ENCODE data around the gene CDK5R1.
A peak's percentile ranks its signal among the peaks of the same experiment; 100 is the strongest.
"Not testable (repeated sequence)": the region's sequence is repeated elsewhere in the genome, so short reads cannot be mapped to it uniquely, and the experiment has no call there.

CDK5R1 gene

DNA sequence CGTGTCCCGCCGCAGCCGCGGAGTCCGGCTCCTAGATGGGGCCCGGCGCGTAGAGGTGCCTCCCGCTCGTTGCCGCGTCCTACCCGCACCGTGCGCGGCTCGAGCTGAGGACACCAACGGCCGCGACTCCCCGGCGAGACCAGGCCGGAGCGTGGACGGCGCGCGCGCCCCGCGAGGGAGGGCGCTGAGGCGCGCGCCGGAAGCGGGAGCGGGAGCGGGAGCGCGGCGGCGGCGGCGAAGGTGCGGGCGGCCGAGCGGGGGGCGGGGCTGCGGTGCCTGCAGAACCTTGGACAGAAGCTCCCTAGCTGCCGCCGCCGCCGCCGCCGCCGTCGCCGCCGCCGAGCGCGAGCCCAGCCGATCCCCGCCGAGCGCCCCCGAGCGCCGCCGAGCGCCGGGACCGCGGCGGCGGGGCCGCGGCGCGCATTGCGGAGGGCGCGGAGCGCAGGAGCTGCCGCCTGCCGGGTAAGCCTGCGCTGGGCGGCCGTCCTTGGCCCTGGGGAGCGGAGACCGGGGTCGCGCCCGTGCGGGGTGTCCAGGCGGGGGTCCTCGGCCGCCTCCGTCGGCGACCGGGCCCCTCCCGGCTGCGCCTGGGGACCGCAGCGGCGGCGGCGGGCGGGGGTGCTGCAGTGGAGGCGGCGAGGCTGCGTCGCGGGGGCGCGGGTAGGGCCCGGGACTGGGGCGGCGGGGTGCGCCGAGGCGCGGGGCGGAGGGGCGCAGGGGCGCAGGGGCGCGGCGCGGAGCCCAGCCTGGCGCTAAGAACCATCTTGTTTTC is at the start of gene CDK5R1:
Gene CDK5R1, plus strand, starts transcription at position 293 of the 772 bp plus-strand sequence. CDS start 628 bp downstream, outside the sequence.
- peak; percentile 75 for DNase-seq (ENCODE audit: low spot score)

DNA sequence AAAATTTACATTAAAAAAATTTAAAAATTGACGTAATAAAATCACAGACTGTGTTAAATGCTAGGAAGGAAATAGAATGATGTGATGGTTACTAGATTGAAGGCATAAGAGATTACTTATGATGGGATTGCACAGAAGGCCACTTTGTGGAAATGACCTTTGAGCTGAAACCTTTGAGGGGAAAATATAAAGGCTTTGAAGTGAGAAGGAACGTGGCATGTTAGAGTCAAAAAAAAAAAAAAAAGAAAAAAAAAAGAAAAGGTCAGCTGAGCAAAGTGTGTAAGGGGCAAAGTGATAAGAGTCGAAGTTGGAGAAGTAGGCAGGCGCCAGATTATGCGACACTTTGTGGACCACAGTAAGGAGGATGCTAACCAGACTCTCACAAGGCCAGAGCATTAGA is 46.1 kb upstream of the CDK5R1 start:
- no peak for DNase-seq (ENCODE audit: low spot score)

GRCh38 chr17:32441886-32442285 is 44.9 kb upstream of the CDK5R1 start:
- DNase-seq (ENCODE audit: low spot score), result no peak

GRCh38 chr17:32443827-32444300 is 42.9 kb upstream of the CDK5R1 start:
- no peak for DNase-seq (ENCODE audit: low spot score)

DNA sequence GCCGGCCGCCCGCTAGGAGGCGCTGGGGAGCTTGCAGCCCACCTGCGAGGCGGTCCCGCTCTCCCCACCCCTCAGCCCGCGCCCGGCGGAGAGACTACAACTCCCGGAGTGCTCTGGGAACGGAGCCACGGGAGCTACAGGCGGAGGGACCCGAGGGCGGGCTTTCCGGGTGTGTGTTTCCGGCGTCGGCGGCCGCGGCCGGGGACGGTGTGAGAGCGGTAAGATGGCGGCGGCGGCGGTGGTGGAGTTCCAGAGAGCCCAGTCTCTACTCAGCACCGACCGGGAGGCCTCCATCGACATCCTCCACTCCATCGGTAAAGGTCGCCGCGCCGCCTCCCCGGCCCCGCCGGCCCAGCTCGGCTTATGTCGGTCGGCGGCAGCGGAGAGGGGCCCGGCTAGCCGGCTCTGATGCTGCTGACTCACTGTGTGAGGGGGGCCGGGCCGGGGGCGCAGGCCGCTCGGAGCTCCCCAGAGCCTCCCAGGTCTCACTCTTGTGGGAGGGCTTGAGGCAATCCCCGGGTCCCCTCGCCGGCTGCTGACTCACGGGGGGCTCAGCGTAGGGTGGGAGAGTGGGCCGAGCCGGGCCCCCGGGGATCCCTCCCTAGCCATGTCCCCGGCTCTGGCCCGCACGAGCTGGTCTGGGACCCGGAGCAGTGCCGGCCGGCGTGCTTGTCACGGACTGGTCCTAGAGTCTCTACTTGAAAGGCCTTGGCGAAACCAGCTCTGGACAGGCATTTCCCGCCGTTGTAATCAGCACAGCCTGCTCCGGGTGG is 42.3 kb upstream of the CDK5R1 start, which contains the start of gene PSMD11:
Gene PSMD11, plus strand, starts transcription at position 210 of the 773 bp plus-strand sequence. Its CDS starts 14 bp downstream, at position 224.
- peak; percentile 96 for DNase-seq (ENCODE audit: low spot score)

DNA sequence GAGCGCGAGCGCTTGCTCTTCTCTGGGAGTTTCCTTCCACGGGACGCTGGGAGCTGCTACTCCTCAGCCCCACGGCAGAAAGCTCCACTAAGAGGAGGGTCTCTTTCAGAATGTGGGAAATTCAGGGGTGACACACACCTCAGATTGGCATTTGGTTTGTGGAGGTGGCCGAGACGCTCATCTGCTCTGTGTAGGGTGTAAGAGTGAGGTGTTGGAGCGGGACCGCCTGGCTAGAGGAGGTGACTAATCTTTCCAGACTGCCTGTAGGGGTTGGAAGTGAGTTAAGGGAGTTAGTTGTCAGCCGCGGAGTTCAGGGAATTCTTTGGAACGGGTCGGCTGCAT is 41.7 kb upstream of the CDK5R1 start:
- DNase-seq (ENCODE audit: low spot score), result peak; percentile 40

- DNase-seq (ENCODE audit: low spot score), result no peak
These were observed 41.3 kb upstream of the CDK5R1 start for GRCh38 chr17:32445497-32445896.

GRCh38 chr17:32445971-32446370 is 40.8 kb upstream of the CDK5R1 start:
- no peak for DNase-seq (ENCODE audit: low spot score)

GRCh38 chr17:32446949-32447348 is 39.8 kb upstream of the CDK5R1 start:
- DNase-seq (ENCODE audit: low spot score), result no peak

GRCh38 chr17:32449963-32450362 is 36.8 kb upstream of the CDK5R1 start:
- DNase-seq (ENCODE audit: low spot score), result no peak

- DNase-seq (ENCODE audit: low spot score), result not testable (repeated sequence)
These were observed 36.4 kb upstream of the CDK5R1 start for GRCh38 chr17:32450379-32450778.

- DNase-seq (ENCODE audit: low spot score), result no peak
These were observed 34.9 kb upstream of the CDK5R1 start for GRCh38 chr17:32451879-32452278.

- DNase-seq (ENCODE audit: low spot score), result no peak
These were observed 34.5 kb upstream of the CDK5R1 start for GRCh38 chr17:32452281-32452680.

DNA sequence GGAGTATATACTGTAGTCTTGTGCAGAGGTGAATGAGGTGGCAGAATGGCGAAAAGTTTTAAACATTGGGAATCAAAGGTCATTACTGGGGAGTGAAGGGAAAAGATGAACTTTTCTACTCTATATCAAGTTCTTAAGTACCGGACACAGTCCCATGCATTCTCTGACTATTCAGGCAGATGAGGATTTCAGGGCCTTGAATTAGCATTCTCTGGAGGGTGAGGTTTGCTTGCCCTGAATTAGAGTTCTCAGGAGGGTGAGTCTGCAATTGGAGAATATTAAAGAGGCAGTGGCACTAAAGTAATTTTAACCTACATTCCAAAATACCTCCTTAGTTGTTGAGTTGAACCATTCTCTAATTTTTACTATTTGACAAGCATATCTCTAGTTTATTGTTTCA is 33.4 kb upstream of the CDK5R1 start:
- DNase-seq (ENCODE audit: low spot score), result no peak

- no peak for DNase-seq (ENCODE audit: low spot score)
These were observed 28.4 kb upstream of the CDK5R1 start for GRCh38 chr17:32458371-32458770.

GRCh38 chr17:32460054-32460453 is 26.7 kb upstream of the CDK5R1 start:
- DNase-seq (ENCODE audit: low spot score), result no peak

- no peak for DNase-seq (ENCODE audit: low spot score)
These were observed 25.3 kb upstream of the CDK5R1 start for GRCh38 chr17:32461498-32461852.

DNA sequence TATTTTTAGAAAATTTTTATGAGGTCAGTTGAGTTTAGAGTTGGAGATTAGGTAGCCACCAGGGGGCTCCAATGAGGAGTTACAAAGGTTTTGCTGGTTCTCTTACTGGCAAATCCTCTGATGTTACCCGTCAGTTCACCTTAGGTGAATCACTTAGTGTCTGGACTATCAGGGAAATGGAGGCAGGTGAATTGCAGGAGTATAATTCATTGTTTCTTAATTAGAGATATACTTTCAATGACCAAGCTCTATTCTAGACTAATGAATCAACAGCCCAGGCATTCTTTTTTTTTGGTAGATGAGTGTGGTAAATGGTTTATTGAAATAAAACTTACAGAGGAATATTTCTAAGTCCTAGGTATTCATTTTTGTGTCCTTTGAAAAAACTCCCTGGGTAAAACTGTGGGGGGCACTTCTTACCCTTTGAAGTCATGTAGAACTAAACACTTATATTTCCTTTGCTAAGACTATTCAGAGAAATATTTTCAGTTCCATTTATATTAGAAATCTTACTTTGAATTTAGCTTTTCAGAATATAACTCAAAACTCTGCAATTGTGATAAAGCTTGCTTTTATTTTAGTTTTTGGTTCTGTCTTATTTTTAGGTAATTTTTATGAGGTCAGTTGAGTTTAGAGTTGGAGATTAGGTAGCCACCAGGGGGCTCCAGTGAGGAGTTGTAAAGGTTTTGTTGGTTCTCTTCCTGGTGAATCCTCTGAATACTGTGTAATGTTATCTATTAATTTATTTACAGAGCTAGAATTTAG is 24.8 kb upstream of the CDK5R1 start:
- DNase-seq (ENCODE audit: low spot score), result peak; percentile 49

DNA sequence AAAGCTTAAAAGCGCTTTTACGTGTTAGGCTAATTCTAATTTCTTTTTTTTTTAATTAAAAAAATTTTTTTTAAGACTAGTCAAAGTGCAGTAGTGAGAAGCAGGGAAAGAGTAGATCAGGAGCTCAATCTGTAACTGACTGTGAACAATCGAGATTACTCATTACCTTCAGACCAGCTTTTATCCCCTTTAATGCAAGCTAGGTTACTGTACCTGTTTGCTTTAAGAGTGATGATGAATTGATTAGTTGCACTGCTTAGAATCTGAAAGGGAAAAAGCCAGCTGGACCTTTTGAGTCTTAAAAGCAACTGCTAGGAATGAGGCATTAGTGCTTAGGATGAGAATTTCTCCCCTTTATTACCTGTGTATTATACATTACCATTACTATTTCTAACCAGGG is 23.5 kb upstream of the CDK5R1 start:
- DNase-seq (ENCODE audit: low spot score), result no peak

DNA sequence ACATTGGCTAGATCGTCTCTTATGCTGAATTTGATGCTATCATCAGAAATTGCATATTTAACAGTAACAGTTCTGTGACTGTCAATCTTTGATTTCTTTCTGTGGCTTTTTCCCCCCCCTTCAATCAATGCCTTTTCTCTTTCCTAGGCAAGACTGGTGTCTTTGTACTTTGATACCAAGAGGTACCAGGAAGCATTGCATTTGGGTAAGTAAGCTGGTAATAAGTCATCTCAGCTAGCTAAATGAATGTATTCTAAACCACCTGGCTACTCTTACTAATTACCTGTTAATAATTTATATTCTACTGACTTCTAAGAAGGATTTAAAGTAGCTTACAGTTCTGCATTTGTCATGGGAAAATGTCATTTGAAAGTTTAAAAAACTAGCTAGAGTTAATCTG is 22.4 kb upstream of the CDK5R1 start:
- no peak for DNase-seq (ENCODE audit: low spot score)

GRCh38 chr17:32467949-32468348 is 18.8 kb upstream of the CDK5R1 start:
- DNase-seq (ENCODE audit: low spot score), result no peak

DNA sequence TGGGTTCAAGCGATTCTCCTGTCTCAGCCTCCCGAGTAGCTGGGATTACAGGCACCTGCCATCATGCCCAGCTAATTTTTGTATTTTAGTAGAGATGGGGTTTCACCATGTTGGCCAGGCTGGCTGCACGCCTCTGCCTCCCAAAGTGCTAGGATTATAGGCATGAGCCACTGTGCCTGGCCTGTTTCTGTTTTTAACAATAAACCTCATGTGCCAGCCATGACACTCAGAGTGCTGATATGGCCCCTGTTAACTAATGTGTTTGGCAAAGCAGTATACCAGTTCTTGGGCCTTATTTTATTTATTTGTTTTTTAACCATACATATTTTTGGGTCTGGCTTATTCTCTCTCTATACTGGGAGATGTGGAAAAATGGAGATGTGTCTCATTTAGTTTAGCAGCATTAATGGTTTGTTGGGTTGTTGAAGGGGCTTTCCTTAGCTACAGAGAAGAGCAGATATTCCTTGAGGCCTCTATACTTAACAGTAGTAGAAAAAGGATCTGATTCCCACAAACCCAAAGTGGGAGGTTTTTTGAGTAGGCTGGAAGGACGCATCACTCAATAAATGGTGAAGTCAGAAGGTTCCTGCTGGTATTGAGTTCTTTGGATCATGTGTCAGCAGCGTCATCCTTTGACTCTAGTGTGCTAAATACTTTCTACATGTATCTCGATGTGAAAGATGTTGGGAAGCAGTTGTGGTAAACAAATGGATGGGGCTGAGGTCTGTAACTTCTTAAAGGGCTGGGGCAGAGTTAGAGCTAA is 16.2 kb upstream of the CDK5R1 start:
- no peak for DNase-seq (ENCODE audit: low spot score)

Data from Ammon's horn (tissue), 1 donor.